MCF 10A (cell line): Measurements from ENCODE around the gene ELOB. TPM values are rescaled to one million over a fixed set of nuclear protein-coding genes. Genes with fewer than 3 reads are reported as not detected.

ENCODE experiments used
- BruUV-seq: library from RNA; stranded (reverse); fragments of 400-500 nt; replicated peaks from 2 replicates; lab custom pipeline; 2021; lab: Mats Ljungman, UMichigan
- CTCF ChIA-PET: fragments of 300-600 bp; sonication (Branson Sonifier 250); formaldehyde crosslinking; extraction: SDS; loops from one replicate; lab custom pipeline; 2021; ENCODE audit warnings: antibody characterized with exemption, inconsistent platforms; lab: Yijun Ruan, JAX
- POLR2A ChIA-PET: fragments of 300-600, 350-650 bp; sonication (Branson Sonifier 250); formaldehyde crosslinking; extraction: SDS; loops from one replicate; lab custom pipeline; 2020; ENCODE audit warnings: antibody characterized with exemption, inconsistent platforms; lab: Yijun Ruan, JAX
- DNase-seq: peaks from one replicate; pipeline ENCODE4 v3.0.0-alpha.2; 2018; ENCODE audit not compliant: unreplicated experiment
- H3K27ac Mint-ChIP-seq: one replicate; pipeline ENCODE4 v1.8.0; 2022; ENCODE audit warnings: mild to moderate bottlenecking, low read depth, mixed read lengths; ENCODE audit not compliant: unreplicated experiment
- H3K27me3 Mint-ChIP-seq: one replicate; pipeline ENCODE4 v1.8.0; 2022; ENCODE audit warnings: mixed read lengths; ENCODE audit not compliant: insufficient read depth, unreplicated experiment
- H3K36me3 Mint-ChIP-seq: one replicate; pipeline ENCODE4 v1.8.0; 2022; ENCODE audit warnings: mild to moderate bottlenecking, moderate library complexity, mixed read lengths; ENCODE audit not compliant: insufficient read depth, unreplicated experiment
- H3K4me1 Mint-ChIP-seq: one replicate; pipeline ENCODE4 v1.8.0; 2022; ENCODE audit warnings: mixed read lengths; ENCODE audit not compliant: insufficient read depth, unreplicated experiment
- H3K4me3 Mint-ChIP-seq: one replicate; pipeline ENCODE4 v1.8.0; 2022; ENCODE audit warnings: mild to moderate bottlenecking, moderate library complexity, mixed read lengths; ENCODE audit not compliant: unreplicated experiment
- H3K9me3 Mint-ChIP-seq: one replicate; pipeline ENCODE4 v1.8.0; 2022; ENCODE audit warnings: mixed read lengths; ENCODE audit not compliant: unreplicated experiment
- intact Hi-C: fragments of 100-400 bp; cut with micrococcal nuclease; formaldehyde crosslinking; loops from 2 replicates; pipeline ENCODE4 v1.14.1; 2022
- total RNA-seq: library from RNA; stranded (reverse); gene quantifications from 2 replicates; pipeline ENCODE4 v1.2.3, GENCODE V29; 2022
- TF ChIP-seq, protein P1 (sequence below): fragments of 200-600 bp; IDR thresholded peaks from one replicate; pipeline ENCODE4 v1.8.0; 2022; ENCODE audit warnings: antibody characterized with exemption, mild to moderate bottlenecking; ENCODE audit not compliant: unreplicated experiment

Gene ELOB
- total RNA-seq, 1 experiment from 2014 or later: 438 TPM

- intact Hi-C loops: loop anchor here (2.0 kb wide), 1 partner anchor 15 kb away; no protein-coding TSS in a partner anchor
- H3K36me3 Mint-ChIP-seq: peaks cover 73% of the 10 kb centered on the region
- H3K9me3 Mint-ChIP-seq: no peaks in the 10 kb centered on the region
- ChIA-PET CTCF (interaction anchor here (0.6 to 3.4 kb wide), 7 partner anchors 13 to 167 kb away, joined by 3 to 15 read pairs (median 4); no protein-coding TSS in a partner anchor), POLR2A (interaction anchor here (0.6 to 6.4 kb wide), 20 partner anchors 8 to 585 kb away, joined by 3 to 190 read pairs (median 5); partner anchors contain the start of genes ELOB, FLYWCH1, FLYWCH2 and KCTD5)
- H3K27me3 Mint-ChIP-seq: no peaks in the 10 kb centered on the region
- DNase-seq: no peak
- TF ChIP-seq, protein P1, sequence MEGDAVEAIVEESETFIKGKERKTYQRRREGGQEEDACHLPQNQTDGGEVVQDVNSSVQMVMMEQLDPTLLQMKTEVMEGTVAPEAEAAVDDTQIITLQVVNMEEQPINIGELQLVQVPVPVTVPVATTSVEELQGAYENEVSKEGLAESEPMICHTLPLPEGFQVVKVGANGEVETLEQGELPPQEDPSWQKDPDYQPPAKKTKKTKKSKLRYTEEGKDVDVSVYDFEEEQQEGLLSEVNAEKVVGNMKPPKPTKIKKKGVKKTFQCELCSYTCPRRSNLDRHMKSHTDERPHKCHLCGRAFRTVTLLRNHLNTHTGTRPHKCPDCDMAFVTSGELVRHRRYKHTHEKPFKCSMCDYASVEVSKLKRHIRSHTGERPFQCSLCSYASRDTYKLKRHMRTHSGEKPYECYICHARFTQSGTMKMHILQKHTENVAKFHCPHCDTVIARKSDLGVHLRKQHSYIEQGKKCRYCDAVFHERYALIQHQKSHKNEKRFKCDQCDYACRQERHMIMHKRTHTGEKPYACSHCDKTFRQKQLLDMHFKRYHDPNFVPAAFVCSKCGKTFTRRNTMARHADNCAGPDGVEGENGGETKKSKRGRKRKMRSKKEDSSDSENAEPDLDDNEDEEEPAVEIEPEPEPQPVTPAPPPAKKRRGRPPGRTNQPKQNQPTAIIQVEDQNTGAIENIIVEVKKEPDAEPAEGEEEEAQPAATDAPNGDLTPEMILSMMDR: no peak
- BruUV-seq: no TSS peak
- peak overlapping the region; percentile 89 for H3K4me3 Mint-ChIP-seq
- peak overlapping the region; percentile 99 for H3K27ac Mint-ChIP-seq
- peaks cover 50% of the 10 kb centered on the region for H3K4me1 Mint-ChIP-seq
Observed at GRCh38 chr16:2753733-2754020, 23.4 kb downstream of the ELOB start.

GRCh38 chr16:2752850-2753732 is 24.0 kb downstream of the ELOB start:
- no TSS peak for BruUV-seq
- DNase-seq: peak; percentile 74
- TF ChIP-seq, protein P1: no peak
- peaks cover 67% of the 10 kb centered on the region for H3K36me3 Mint-ChIP-seq
- peak overlapping the region; percentile 89 for H3K4me3 Mint-ChIP-seq
- peak overlapping the region; percentile 99 for H3K27ac Mint-ChIP-seq
- ChIA-PET CTCF (interaction anchor here (0.6 to 3.4 kb wide), 7 partner anchors 13 to 115 kb away, joined by 3 to 15 read pairs (median 4); no protein-coding TSS in a partner anchor), POLR2A (interaction anchor here (0.6 to 6.4 kb wide), 32 partner anchors 9 to 1075 kb away, joined by 3 to 190 read pairs (median 4); partner anchors contain the start of genes ELOB, FLYWCH1, FLYWCH2 and KCTD5)
- no peaks in the 10 kb centered on the region for H3K9me3 Mint-ChIP-seq
- no peaks in the 10 kb centered on the region for H3K27me3 Mint-ChIP-seq
- intact Hi-C loops: loop anchor here (2.0 kb wide), 1 partner anchor 16 kb away; no protein-coding TSS in a partner anchor
- peaks cover 44% of the 10 kb centered on the region for H3K4me1 Mint-ChIP-seq

DNA sequence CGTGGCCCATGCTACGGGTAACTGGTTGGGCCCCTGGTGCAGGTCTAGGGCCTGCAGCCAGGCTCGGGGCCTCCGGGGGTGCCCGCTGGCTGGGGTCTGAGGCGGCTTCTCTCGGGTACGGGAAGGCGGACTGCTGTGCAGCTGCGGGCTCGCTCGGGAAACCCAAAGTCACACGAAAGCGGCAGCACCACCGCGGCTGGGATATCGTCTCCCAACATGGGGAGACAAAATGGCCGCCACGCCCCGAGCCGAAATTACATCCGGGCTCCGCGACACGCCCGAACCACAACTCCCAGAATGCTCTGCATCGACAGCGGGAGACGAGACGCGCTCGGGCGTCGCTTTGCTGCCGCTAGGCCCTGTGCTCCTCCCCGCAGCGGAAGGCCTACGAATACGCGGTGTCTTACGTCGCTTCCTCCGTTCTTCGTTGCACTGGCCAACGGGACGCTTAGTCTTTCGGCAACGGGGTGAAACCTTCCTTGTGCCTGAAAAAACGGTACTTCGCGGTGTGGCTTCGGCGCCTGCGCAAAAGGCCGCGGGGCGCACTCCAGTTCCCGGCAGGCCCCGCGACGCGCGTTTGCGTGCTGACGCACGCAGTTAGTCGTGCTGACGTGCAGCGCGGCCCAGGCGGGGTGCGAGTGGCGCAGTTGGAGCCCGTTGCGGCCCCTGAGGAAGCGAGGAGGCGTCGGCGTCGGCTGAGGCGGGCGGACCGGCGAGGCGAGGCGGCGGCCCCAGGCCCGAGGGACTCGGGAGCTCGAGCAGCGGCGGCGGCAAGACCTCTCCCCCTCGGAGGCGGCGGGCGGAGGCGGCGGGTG is 24.8 kb downstream of the ELOB start, which contains the start of gene SRRM2:
SRRM2 (plus strand) TSS at position 604 of the 815 bp plus-strand sequence. CDS start 3,727 bp downstream, outside the sequence.
- Mint-ChIP-seq H3K9me3 (no peaks in the 10 kb centered on the region), H3K27me3 (no peaks in the 10 kb centered on the region), H3K4me3 (peak within 1 kb of the TSS; percentile 89), H3K27ac (peak within 1 kb of the TSS; percentile 99), H3K36me3 (peaks cover 59% of the 10 kb centered on the region), H3K4me1 (peaks cover 35% of the 10 kb centered on the region)
- peak; percentile 95 for DNase-seq
- CTCF ChIA-PET: interaction anchor here (0.6 to 3.4 kb wide), 4 partner anchors 13 to 102 kb away, joined by 3 to 15 read pairs (median 4); no protein-coding TSS in a partner anchor
- intact Hi-C loops: loop anchor here (2.0 kb wide), 1 partner anchor 17 kb away; no protein-coding TSS in a partner anchor
- POLR2A ChIA-PET: interaction anchor here (0.6 to 6.4 kb wide), 31 partner anchors 10 to 1075 kb away, joined by 3 to 190 read pairs (median 5); partner anchors contain the start of genes ELOB, FLYWCH1, FLYWCH2 and KCTD5
- TF ChIP-seq, protein P1: no peak
- no TSS peak for BruUV-seq
